Stimulated activated naive CD8-positive, alpha-beta T cell treated with anti-CD3 and anti-CD28 coated beads, Interleukin-15, Interleukin-2, amounts not matched to agents 100 ng/mL and 50 ng/mL, for 24 hours (primary cell): Measurements from ENCODE around the gene A4GALT.
A peak's percentile ranks its signal among the peaks of the same experiment; 100 is the strongest.

ENCODE experiments used
- H3K27ac Mint-ChIP-seq: one replicate; pipeline ENCODE4 v1.8.0; 2021; ENCODE audit warnings: mild to moderate bottlenecking, mixed read lengths
- H3K27me3 Mint-ChIP-seq: one replicate; pipeline ENCODE4 v1.8.0; 2021; ENCODE audit warnings: mixed read lengths
- H3K36me3 Mint-ChIP-seq: one replicate; pipeline ENCODE4 v1.8.0; 2021; ENCODE audit warnings: low read depth, mixed read lengths
- H3K4me1 Mint-ChIP-seq: one replicate; pipeline ENCODE4 v1.8.0; 2021; ENCODE audit warnings: low read depth, mixed read lengths
- H3K4me3 Mint-ChIP-seq: one replicate; pipeline ENCODE4 v1.8.0; 2021; ENCODE audit warnings: mild to moderate bottlenecking, mixed read lengths
- H3K9me3 Mint-ChIP-seq: one replicate; pipeline ENCODE4 v1.8.0; 2021; ENCODE audit warnings: mixed read lengths

The A4GALT gene

DNA sequence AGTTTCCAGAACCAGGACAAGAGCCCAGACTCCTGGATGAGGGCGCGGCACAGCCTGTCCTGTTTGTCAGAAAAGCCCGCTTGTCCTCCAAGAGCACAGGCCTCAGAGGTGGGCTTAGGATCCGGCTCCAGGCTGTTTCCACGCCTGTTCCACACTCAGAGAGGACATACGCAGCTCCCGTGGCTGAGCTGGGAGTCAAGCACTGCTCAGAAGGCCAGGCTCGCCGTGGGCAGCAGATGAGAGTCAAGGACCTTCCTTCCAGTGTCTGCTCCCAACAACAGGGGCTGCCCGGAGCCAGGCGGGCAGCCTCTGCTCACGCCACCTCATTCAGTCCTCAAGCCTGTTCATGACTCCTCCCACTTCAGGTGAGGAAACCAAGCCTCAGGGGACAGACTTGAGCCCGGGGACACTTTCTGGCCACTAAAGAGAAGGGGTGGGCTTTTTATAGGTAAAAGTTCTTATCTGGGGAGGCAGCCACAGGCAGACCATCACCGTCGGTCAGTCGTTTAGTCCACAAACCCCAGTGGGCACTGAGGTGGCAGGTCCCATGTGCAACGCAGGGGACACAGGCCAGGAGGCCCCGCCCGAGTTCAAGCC, 75.2 kb downstream of the A4GALT start:
- H3K36me3 Mint-ChIP-seq = peaks cover 4% of the 10 kb centered on the region
- H3K4me3 Mint-ChIP-seq = no peak overlapping the region
- no peak overlapping the region for H3K27ac Mint-ChIP-seq
- H3K27me3 Mint-ChIP-seq = no peaks in the 10 kb centered on the region
- peaks cover 41% of the 10 kb centered on the region for H3K4me1 Mint-ChIP-seq
- H3K9me3 Mint-ChIP-seq = no peaks in the 10 kb centered on the region

DNA sequence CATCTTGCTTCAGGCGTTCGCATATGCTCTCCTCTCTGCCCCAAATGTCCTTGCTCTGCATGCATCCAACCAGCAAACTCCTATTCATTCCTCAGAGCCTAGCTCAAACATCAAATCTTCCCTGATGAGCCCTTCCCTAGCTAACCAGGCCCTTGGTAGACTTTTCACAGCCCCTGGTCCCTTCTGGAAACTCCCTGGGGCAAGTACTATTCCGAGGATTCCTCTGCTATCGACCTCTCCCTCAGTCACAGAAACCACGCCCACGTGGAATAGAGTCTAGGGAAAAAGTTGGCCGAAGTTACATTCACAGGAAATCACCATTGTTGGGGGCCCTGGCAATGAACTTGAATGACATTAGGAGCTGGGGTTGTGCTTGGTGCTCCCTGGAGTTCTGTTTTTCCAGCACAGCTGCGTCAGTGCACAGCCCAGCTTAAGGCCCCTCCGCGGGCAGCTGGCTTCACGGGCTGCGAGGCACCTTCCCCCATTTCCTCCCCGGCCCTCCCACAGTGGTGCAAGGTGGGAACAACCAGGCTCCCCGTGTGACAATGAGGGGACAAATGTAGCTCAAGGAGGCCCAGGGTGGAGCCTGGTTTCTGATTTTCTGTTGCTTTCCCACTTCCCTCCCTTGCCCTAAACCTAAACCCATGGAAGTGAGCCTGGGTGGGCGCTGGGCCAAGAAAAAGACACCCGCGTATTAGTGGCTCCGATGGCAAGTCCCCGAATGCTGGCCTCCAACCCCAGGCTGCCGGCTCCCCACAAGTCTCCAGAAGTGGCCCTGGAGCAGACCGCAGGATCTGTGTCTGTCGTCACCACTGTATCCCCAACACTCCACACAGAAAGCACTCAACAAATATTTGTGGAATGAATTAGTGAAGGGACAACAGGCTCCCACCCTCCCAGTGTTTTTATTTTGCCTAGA, 76.0 kb downstream of the A4GALT start:
- no peaks in the 10 kb centered on the region for H3K9me3 Mint-ChIP-seq
- peaks cover 4% of the 10 kb centered on the region for H3K36me3 Mint-ChIP-seq
- peaks cover 43% of the 10 kb centered on the region for H3K4me1 Mint-ChIP-seq
- no peak overlapping the region for H3K4me3 Mint-ChIP-seq
- peak overlapping the region; percentile 1 for H3K27ac Mint-ChIP-seq
- H3K27me3 Mint-ChIP-seq = no peaks in the 10 kb centered on the region

DNA sequence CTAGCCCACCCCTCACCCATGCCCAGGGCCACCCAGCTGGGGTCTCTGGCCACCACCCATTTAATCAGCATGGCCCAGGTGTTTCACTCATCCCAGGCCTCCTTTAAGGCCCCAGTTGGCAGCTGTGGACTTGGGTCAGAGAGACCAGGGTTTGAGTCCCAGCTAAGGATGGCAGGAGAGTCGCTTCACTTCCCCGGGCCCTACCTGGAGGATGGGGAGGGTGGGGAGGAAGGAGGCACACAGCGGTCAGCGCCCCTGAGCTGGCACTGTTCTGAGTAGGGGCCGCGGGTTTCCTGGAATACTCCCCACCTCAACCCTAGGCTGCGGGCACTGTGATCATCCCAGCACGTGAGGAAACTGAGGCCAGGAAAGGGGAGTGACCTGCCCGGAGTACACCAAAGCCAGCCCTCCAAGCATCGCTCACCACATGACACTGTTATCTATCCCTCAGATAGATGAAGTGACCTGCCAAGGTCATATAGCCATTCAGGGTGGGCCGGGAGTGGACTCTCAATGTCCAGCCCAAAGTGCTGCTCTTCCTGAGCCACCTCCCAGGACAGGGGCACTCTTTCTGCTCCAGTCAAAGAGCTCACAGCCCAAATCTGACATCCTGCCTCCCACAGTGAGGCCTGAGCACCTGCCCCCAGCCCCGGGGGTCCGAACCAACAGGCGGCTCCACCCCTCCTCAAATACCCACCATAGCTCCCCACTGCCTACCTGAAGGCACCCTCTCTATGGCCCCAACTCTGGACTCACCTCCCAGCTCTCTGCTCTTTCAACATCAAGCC, 76.8 kb downstream of the A4GALT start:
- Mint-ChIP-seq H3K36me3 (peaks cover 4% of the 10 kb centered on the region), H3K4me1 (peaks cover 45% of the 10 kb centered on the region), H3K27me3 (no peaks in the 10 kb centered on the region), H3K9me3 (no peaks in the 10 kb centered on the region), H3K4me3 (no peak overlapping the region), H3K27ac (no peak overlapping the region)

GRCh38 chr22:42642806-42643633, 77.7 kb downstream of the A4GALT start:
- H3K36me3 Mint-ChIP-seq = no peaks in the 10 kb centered on the region
- no peaks in the 10 kb centered on the region for H3K9me3 Mint-ChIP-seq
- H3K27me3 Mint-ChIP-seq = no peaks in the 10 kb centered on the region
- H3K4me1 Mint-ChIP-seq = peaks cover 41% of the 10 kb centered on the region
- H3K27ac Mint-ChIP-seq = no peak overlapping the region
- H3K4me3 Mint-ChIP-seq = no peak overlapping the region
